ENCODE results near the gene TRERF1. TPM values are rescaled to one million over a fixed set of nuclear protein-coding genes. Genes with fewer than 3 reads are reported as not detected.

Gene TRERF1
- total and polyA plus RNA-seq, 2 of the 8 experiments (the other 6 are each of a cell fraction or from before 2014, with no cell fraction given): 10.8 to 21.5 TPM

DNA sequence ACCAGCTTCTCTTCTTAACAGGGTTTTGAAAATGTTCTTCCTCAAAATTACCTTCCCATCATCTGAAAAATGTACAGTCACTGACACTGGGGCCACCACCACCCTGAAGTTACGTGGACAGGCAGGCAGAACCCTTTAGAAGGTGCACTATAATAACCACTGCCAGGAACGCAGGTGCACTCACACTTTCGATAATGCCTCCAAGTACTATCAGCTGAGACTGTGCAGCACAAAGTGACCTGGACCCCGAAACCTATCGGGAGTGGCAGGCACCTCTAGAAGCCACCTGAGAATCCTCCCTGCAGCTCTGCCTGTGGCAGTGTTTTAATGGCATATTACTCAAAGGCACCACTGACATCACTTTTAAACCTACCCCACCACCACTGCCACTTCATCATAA, 66.4 kb downstream of the TRERF1 start:
- no peak overlapping the region for H4K91ac ChIP-seq (replicated peaks; ENCODE audit: insufficient read length, low read length)
- FAIRE-seq (no peak), DNase-seq (ENCODE audit: low read depth in 1 of 2, low spot score in 2 of 2) (no peak)
- no peak overlapping the region for H3K23ac ChIP-seq (ENCODE audit: insufficient read length)
- H4K20me1 ChIP-seq (replicated peaks in 1 of 2; ENCODE audit: control insufficient read depth in 1 of 2, insufficient read depth in 2 of 2, low read length in 2 of 2): peaks cover 19% of the 10 kb centered on the region in 2 experiments
- ChIA-PET CTCF (ENCODE audit: partially characterized antibody) (interaction anchor here (0.5 to 1.4 kb wide), 6 partner anchors 11 to 301 kb away, joined by 3 to 4 read pairs (median 3); no protein-coding TSS in a partner anchor), POLR2A (ENCODE audit: partially characterized antibody) (interaction anchor here (1.2 kb wide), 1 partner anchor 10 kb away, joined by 3 read pairs; no protein-coding TSS in a partner anchor)
- no peaks in the 10 kb centered on the region for H3K36me3 ChIP-seq (ENCODE audit: control insufficient read depth in 2 of 4, insufficient read depth in 4 of 4, low read length in 3 of 4)
- H3K4me2 ChIP-seq (ENCODE audit: insufficient read depth in 1 of 2, low read depth in 2 of 2, low read length in 2 of 2): no peak overlapping the region
- no peak overlapping the region for H3K18ac ChIP-seq (ENCODE audit: extremely low read depth, low read length)
- H2BK120ac ChIP-seq (replicated peaks; ENCODE audit: low read depth, low read length): no peak overlapping the region
- 95% methylated on average over 5 of the region's 5 CpGs; no CpG with 5 or more reads in 1 of the 2 experiments for WGBS, 2 experiments (ENCODE audit: extremely low coverage in 1 of 2, insufficient coverage in 1 of 2, insufficient read length in 1 of 2, insufficient replicate concordance in 2 of 2, low coverage in 1 of 2, low lambda C conversion rate in 2 of 2, missing lambda C conversion rate in 1 of 2)
- H2AFZ ChIP-seq (ENCODE audit: low read length): no peak overlapping the region
- no peak overlapping the region for H3K14ac ChIP-seq (ENCODE audit: insufficient read length)
- no peaks in the 10 kb centered on the region for H3K9me3 ChIP-seq (ENCODE audit: insufficient read depth in 2 of 2, low read depth in 1 of 2, low read length in 1 of 2)
- H3K56ac ChIP-seq (replicated peaks; ENCODE audit: insufficient read length, low read depth, low read length): no peak overlapping the region
- H2BK20ac ChIP-seq (ENCODE audit: low read length): no peak overlapping the region
- H4K5ac ChIP-seq (ENCODE audit: insufficient read length, low read depth, low read length): no peak overlapping the region
- H2BK5ac ChIP-seq (ENCODE audit: low read depth, low read length): no peak overlapping the region
- no peak overlapping the region for H2BK12ac ChIP-seq (ENCODE audit: low read depth, low read length)
- no peak overlapping the region for H4K8ac ChIP-seq (ENCODE audit: extremely low read depth, insufficient read depth, low read length)
- peaks cover 0 to 2% (median under 1%) of the 10 kb centered on the region in 4 experiments; a peak in 3 of 7 replicates for H3K4me1 ChIP-seq (replicated peaks in 1 of 4; ENCODE audit: control insufficient read depth in 3 of 4, insufficient read depth in 4 of 4, low read length in 3 of 4)
- H3K23me2 ChIP-seq (ENCODE audit: low read depth, low read length): no peaks in the 10 kb centered on the region
- H3K79me2 ChIP-seq (ENCODE audit: control insufficient read depth in 1 of 2, insufficient read depth in 2 of 2, low read length in 2 of 2): peaks cover 14 to 94% of the 10 kb centered on the region in 2 experiments
- H2BK15ac ChIP-seq (ENCODE audit: low read length): no peak overlapping the region
- H3K79me1 ChIP-seq (ENCODE audit: low read depth, low read length): peaks cover 2% of the 10 kb centered on the region
- H3K4ac ChIP-seq (replicated peaks; ENCODE audit: insufficient read length, low read depth, low read length): no peak overlapping the region
- H3K27me3 ChIP-seq (replicated peaks in 1 of 4; ENCODE audit: control insufficient read depth in 3 of 4, extremely low read depth in 1 of 4, insufficient read depth in 3 of 4, low read length in 3 of 4): no peaks in the 10 kb centered on the region
- no peak overlapping the region for H3K4me3 ChIP-seq (ENCODE audit: extremely low read depth in 1 of 4, insufficient read depth in 2 of 4, low read depth in 3 of 4, low read length in 4 of 4)
- H3K9ac ChIP-seq (replicated peaks in 1 of 4; ENCODE audit: extremely low read depth in 1 of 4, low read depth in 3 of 4, low read length in 3 of 4): no peak overlapping the region; a peak in 1 of 7 replicates
- TF ChIP-seq GABPA (IDR thresholded peaks at IDR 0.05; ENCODE audit: borderline replicate concordance, insufficient read depth, low read length) (no peak), POU5F1 (IDR thresholded peaks at IDR 0.05; ENCODE audit: low read depth, low read length) (no peak), SUZ12 (IDR thresholded peaks at IDR 0.05; ENCODE audit: low read length) (no peak)
- TF ChIP-seq, protein P1, sequence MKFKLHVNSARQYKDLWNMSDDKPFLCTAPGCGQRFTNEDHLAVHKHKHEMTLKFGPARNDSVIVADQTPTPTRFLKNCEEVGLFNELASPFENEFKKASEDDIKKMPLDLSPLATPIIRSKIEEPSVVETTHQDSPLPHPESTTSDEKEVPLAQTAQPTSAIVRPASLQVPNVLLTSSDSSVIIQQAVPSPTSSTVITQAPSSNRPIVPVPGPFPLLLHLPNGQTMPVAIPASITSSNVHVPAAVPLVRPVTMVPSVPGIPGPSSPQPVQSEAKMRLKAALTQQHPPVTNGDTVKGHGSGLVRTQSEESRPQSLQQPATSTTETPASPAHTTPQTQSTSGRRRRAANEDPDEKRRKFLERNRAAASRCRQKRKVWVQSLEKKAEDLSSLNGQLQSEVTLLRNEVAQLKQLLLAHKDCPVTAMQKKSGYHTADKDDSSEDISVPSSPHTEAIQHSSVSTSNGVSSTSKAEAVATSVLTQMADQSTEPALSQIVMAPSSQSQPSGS (IDR thresholded peaks at IDR 0.05; ENCODE audit: low read length): no peak
- H3K27ac ChIP-seq (ENCODE audit: low read depth, low read length): no peak overlapping the region
- H2AK5ac ChIP-seq (ENCODE audit: low read depth, low read length): no peak overlapping the region

All from H1 (cell line).